ENCODE results near the gene GAS2.

GAS2 gene

DNA sequence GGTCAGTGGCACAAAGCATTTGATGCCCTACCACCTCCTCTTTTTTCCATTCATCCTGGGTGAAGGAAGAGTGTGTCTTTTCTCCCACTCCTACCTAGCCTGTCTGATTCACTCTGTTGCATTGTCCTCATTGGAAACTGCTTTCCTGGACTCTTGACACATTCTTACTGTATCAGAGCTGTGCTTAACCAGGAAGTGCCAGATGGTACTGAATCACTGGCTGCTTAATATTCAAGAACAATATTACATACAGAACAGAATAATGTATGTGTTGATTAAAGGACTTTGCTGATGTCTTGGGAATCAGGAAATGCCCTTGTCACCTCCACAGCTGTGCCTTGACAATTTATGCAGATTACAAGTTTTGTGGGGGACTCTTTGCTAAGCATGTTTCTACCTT lies 118.8 kb downstream of the GAS2 start:
- Histone ChIP-seq H3K27me3 (ENCODE audit: control insufficient read depth, insufficient read depth, low read length, poor library complexity, severe bottlenecking) (no peaks in the 10 kb centered on the region), H3K27ac (ENCODE audit: insufficient read depth, low read depth, low read length, poor library complexity, severe bottlenecking) (no peak overlapping the region), H3K4me3 (ENCODE audit: insufficient read depth, low read depth, low read length) (no peak overlapping the region), H3K36me3 (ENCODE audit: control insufficient read depth, insufficient read depth, low read length) (no peaks in the 10 kb centered on the region), H3K4me1 (ENCODE audit: control insufficient read depth, insufficient read depth, low read length) (no peaks in the 10 kb centered on the region), H3K9me3 (ENCODE audit: control insufficient read depth, low read length) (no peaks in the 10 kb centered on the region)

DNA sequence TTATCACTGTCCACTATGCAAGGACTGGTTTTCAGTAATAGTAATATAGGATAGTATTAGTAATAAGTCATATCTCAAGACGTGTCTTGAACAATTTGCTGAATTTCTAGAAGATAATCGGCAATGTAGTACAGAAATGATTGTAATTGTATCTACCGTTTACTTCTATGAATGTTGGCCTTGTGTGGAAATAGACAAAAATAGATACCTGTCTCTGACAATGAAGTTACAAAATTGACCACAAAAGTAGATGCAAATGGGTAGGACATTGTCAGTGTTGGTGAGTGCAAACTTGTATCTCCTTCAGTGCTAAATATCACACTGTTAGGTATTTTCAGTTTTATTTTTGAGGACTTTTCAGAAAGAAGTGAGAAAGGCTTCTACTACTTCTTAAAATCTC lies 120.1 kb downstream of the GAS2 start:
- H3K4me3 ChIP-seq (ENCODE audit: insufficient read depth, low read depth, low read length), result no peak overlapping the region
- no peaks in the 10 kb centered on the region for H3K9me3 ChIP-seq (ENCODE audit: control insufficient read depth, low read length)
- no peaks in the 10 kb centered on the region for H3K4me1 ChIP-seq (ENCODE audit: control insufficient read depth, insufficient read depth, low read length)
- H3K27ac ChIP-seq (ENCODE audit: insufficient read depth, low read depth, low read length, poor library complexity, severe bottlenecking), result no peak overlapping the region
- no peaks in the 10 kb centered on the region for H3K27me3 ChIP-seq (ENCODE audit: control insufficient read depth, insufficient read depth, low read length, poor library complexity, severe bottlenecking)
- 93 to 99% methylated on average over 3 of the region's 3 CpGs for WGBS, 2 experiments
- no peaks in the 10 kb centered on the region for H3K36me3 ChIP-seq (ENCODE audit: control insufficient read depth, insufficient read depth, low read length)

DNA sequence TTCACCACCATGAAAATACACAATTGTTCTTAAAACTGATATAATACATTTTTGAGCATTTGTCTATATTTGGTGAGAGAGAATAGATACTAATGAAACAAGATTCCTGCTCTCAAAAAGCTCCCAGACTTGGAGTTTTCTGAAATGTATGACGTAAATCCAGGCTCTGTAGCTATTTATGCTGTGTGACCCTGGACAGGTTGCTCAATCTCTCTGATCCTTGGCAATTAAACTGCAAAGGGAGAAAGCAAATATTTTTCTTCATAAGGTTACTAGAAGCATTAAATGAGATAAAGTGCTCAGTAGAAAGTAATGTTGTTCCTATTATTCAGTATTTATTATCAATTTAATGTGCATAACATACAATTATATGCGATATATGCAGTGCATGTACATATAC lies 120.6 kb downstream of the GAS2 start:
- no peaks in the 10 kb centered on the region for H3K36me3 ChIP-seq (ENCODE audit: control insufficient read depth, insufficient read depth, low read length)
- no peak overlapping the region for H3K27ac ChIP-seq (ENCODE audit: insufficient read depth, low read depth, low read length, poor library complexity, severe bottlenecking)
- H3K9me3 ChIP-seq (ENCODE audit: control insufficient read depth, low read length), result no peaks in the 10 kb centered on the region
- H3K27me3 ChIP-seq (ENCODE audit: control insufficient read depth, insufficient read depth, low read length, poor library complexity, severe bottlenecking), result no peaks in the 10 kb centered on the region
- no peak overlapping the region for H3K4me3 ChIP-seq (ENCODE audit: insufficient read depth, low read depth, low read length)
- WGBS, 2 experiments, result 97 to 100% methylated on average over 1 of the region's 2 CpGs
- H3K4me1 ChIP-seq (ENCODE audit: control insufficient read depth, insufficient read depth, low read length), result no peaks in the 10 kb centered on the region

DNA sequence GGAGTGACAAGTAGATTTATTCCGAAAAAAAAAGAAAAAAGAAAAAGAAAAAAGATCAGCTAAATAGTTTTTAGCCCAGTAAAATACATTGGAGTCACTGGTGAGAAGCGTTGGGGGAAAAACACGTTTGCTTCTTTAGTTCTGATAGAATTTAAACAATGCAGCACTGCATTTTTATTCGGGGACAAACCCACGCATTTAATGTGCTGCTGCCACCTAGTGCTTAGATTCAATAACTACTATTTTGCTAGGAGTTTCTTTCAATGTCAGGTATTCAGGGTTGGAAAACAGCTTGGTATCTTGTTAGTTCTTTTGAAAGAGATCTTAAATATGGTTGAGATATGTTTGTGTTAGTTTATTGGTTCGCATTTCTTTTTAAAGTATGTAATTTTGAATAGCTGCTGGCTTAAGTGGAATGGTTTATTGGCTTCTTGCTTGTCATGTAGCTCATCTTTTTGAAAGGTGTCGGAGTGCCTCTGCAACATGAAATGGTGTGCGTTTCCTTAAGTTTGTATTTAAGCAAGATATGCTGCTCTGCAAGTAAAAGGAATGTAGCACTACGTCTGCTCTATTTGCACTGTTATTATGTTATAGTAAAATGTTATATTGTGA lies 121.2 kb downstream of the GAS2 start:
- H3K27ac ChIP-seq (ENCODE audit: insufficient read depth, low read depth, low read length, poor library complexity, severe bottlenecking), result no peak overlapping the region
- peaks cover 3% of the 10 kb centered on the region for H3K4me1 ChIP-seq (ENCODE audit: control insufficient read depth, insufficient read depth, low read length)
- 34 to 41% methylated on average over 9 of the region's 9 CpGs for WGBS, 2 experiments
- no peak overlapping the region for H3K4me3 ChIP-seq (ENCODE audit: insufficient read depth, low read depth, low read length)
- H3K36me3 ChIP-seq (ENCODE audit: control insufficient read depth, insufficient read depth, low read length), result no peaks in the 10 kb centered on the region
- H3K9me3 ChIP-seq (ENCODE audit: control insufficient read depth, low read length), result no peaks in the 10 kb centered on the region
- H3K27me3 ChIP-seq (ENCODE audit: control insufficient read depth, insufficient read depth, low read length, poor library complexity, severe bottlenecking), result no peaks in the 10 kb centered on the region

DNA sequence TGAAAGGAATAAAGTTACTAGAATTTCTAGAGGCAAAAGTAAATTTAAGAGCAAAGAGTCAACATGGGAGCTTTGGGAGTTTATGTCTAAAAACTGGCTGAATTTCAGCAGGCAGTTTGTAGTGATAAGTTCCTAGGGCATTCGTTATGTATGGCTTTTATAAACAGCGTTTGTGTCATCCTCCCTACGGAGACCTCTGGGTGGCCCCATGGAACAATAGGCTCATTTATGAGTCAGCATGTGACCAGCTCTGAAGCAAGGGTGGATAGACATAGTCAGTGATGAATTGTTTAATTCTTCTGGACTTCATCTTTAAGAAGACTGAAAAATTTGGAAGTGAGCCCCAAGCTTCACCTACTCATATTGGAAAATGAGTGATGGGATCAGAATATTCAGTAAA lies 126.1 kb downstream of the GAS2 start:
- no peaks in the 10 kb centered on the region for H3K9me3 ChIP-seq (ENCODE audit: control insufficient read depth, low read length)
- no peaks in the 10 kb centered on the region for H3K27me3 ChIP-seq (ENCODE audit: control insufficient read depth, insufficient read depth, low read length, poor library complexity, severe bottlenecking)
- H3K4me1 ChIP-seq (ENCODE audit: control insufficient read depth, insufficient read depth, low read length), result peaks cover 4% of the 10 kb centered on the region
- H3K27ac ChIP-seq (ENCODE audit: insufficient read depth, low read depth, low read length, poor library complexity, severe bottlenecking), result no peak overlapping the region
- 60 to 66% methylated on average over 3 of the region's 3 CpGs for WGBS, 2 experiments
- H3K4me3 ChIP-seq (ENCODE audit: insufficient read depth, low read depth, low read length), result no peak overlapping the region
- H3K36me3 ChIP-seq (ENCODE audit: control insufficient read depth, insufficient read depth, low read length), result no peaks in the 10 kb centered on the region

- WGBS, 2 experiments, result 94 to 100% methylated on average over 1 of the region's 1 CpG
- H3K4me1 ChIP-seq (ENCODE audit: control insufficient read depth, insufficient read depth, low read length), result peaks cover 4% of the 10 kb centered on the region
- no peaks in the 10 kb centered on the region for H3K9me3 ChIP-seq (ENCODE audit: control insufficient read depth, low read length)
- H3K27me3 ChIP-seq (ENCODE audit: control insufficient read depth, insufficient read depth, low read length, poor library complexity, severe bottlenecking), result no peaks in the 10 kb centered on the region
- H3K4me3 ChIP-seq (ENCODE audit: insufficient read depth, low read depth, low read length), result no peak overlapping the region
- H3K27ac ChIP-seq (ENCODE audit: insufficient read depth, low read depth, low read length, poor library complexity, severe bottlenecking), result no peak overlapping the region
- no peaks in the 10 kb centered on the region for H3K36me3 ChIP-seq (ENCODE audit: control insufficient read depth, insufficient read depth, low read length)
Observed at GRCh38 chr11:22795914-22796313, 129.5 kb downstream of the GAS2 start.

GRCh38 chr11:22797047-22797446 lies 130.6 kb downstream of the GAS2 start:
- H3K4me3 ChIP-seq (ENCODE audit: insufficient read depth, low read depth, low read length), result no peak overlapping the region
- H3K36me3 ChIP-seq (ENCODE audit: control insufficient read depth, insufficient read depth, low read length), result no peaks in the 10 kb centered on the region
- H3K4me1 ChIP-seq (ENCODE audit: control insufficient read depth, insufficient read depth, low read length), result peaks cover 4% of the 10 kb centered on the region
- H3K9me3 ChIP-seq (ENCODE audit: control insufficient read depth, low read length), result no peaks in the 10 kb centered on the region
- H3K27me3 ChIP-seq (ENCODE audit: control insufficient read depth, insufficient read depth, low read length, poor library complexity, severe bottlenecking), result no peaks in the 10 kb centered on the region
- 92 to 93% methylated on average over 3 of the region's 3 CpGs for WGBS, 2 experiments
- no peak overlapping the region for H3K27ac ChIP-seq (ENCODE audit: insufficient read depth, low read depth, low read length, poor library complexity, severe bottlenecking)

DNA sequence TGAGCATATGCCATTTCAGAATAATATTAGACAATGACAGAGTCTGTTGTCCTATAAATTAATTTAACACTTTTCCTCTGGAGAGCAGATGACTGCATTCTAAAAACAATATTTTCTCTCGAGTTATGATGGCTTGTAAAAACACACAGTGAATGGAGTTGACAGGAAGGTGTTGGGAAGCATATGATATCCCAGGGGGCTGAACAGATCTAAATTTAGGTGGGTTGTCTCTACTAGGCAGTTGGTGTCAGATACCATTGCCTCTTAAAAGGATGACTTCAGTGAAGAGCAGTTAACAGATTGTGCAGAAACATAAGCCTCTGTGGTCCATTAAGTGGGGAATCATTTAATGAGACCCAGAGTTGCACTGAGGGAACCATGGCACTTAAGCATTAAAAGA lies 132.5 kb downstream of the GAS2 start:
- no peaks in the 10 kb centered on the region for H3K9me3 ChIP-seq (ENCODE audit: control insufficient read depth, low read length)
- no peaks in the 10 kb centered on the region for H3K27me3 ChIP-seq (ENCODE audit: control insufficient read depth, insufficient read depth, low read length, poor library complexity, severe bottlenecking)
- H3K4me3 ChIP-seq (ENCODE audit: insufficient read depth, low read depth, low read length), result no peak overlapping the region
- H3K27ac ChIP-seq (ENCODE audit: insufficient read depth, low read depth, low read length, poor library complexity, severe bottlenecking), result no peak overlapping the region
- H3K4me1 ChIP-seq (ENCODE audit: control insufficient read depth, insufficient read depth, low read length), result no peaks in the 10 kb centered on the region
- H3K36me3 ChIP-seq (ENCODE audit: control insufficient read depth, insufficient read depth, low read length), result no peaks in the 10 kb centered on the region
- 91 to 94% methylated on average over 1 of the region's 1 CpG for WGBS, 2 experiments

GRCh38 chr11:22800482-22800881 lies 134.1 kb downstream of the GAS2 start:
- Histone ChIP-seq H3K27me3 (ENCODE audit: control insufficient read depth, insufficient read depth, low read length, poor library complexity, severe bottlenecking) (no peaks in the 10 kb centered on the region), H3K9me3 (ENCODE audit: control insufficient read depth, low read length) (no peaks in the 10 kb centered on the region), H3K36me3 (ENCODE audit: control insufficient read depth, insufficient read depth, low read length) (no peaks in the 10 kb centered on the region), H3K27ac (ENCODE audit: insufficient read depth, low read depth, low read length, poor library complexity, severe bottlenecking) (no peak overlapping the region), H3K4me1 (ENCODE audit: control insufficient read depth, insufficient read depth, low read length) (no peaks in the 10 kb centered on the region), H3K4me3 (ENCODE audit: insufficient read depth, low read depth, low read length) (no peak overlapping the region)
- 92 to 97% methylated on average over 4 to 5 of the region's 5 CpGs for WGBS, 2 experiments

DNA sequence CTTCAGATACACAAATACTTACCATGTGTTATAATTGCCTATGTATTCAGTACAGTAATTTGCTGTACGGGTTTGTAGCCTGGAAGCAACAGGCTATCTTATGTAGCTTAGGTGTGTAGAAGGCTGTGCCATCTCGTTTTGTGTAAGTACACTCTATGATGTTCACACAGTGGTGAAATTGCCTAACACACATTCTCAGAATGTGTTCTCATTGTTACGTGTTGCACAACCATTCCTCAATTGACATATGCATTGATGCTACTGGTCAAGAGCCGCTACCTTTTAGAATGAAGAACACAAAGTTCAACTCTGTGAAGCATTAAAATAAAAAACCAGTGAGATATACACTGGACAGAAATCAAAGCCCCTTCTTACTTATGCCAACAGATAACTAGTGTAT lies 136.4 kb downstream of the GAS2 start:
- no peak overlapping the region for H3K27ac ChIP-seq (ENCODE audit: insufficient read depth, low read depth, low read length, poor library complexity, severe bottlenecking)
- no peaks in the 10 kb centered on the region for H3K36me3 ChIP-seq (ENCODE audit: control insufficient read depth, insufficient read depth, low read length)
- H3K4me1 ChIP-seq (ENCODE audit: control insufficient read depth, insufficient read depth, low read length), result no peaks in the 10 kb centered on the region
- H3K4me3 ChIP-seq (ENCODE audit: insufficient read depth, low read depth, low read length), result no peak overlapping the region
- no peaks in the 10 kb centered on the region for H3K9me3 ChIP-seq (ENCODE audit: control insufficient read depth, low read length)
- H3K27me3 ChIP-seq (ENCODE audit: control insufficient read depth, insufficient read depth, low read length, poor library complexity, severe bottlenecking), result no peaks in the 10 kb centered on the region
- WGBS, 2 experiments, result 89 to 95% methylated on average over 4 of the region's 4 CpGs

- no peaks in the 10 kb centered on the region for H3K4me1 ChIP-seq (ENCODE audit: control insufficient read depth, insufficient read depth, low read length)
- H3K36me3 ChIP-seq (ENCODE audit: control insufficient read depth, insufficient read depth, low read length), result no peaks in the 10 kb centered on the region
- no peaks in the 10 kb centered on the region for H3K9me3 ChIP-seq (ENCODE audit: control insufficient read depth, low read length)
- H3K27ac ChIP-seq (ENCODE audit: insufficient read depth, low read depth, low read length, poor library complexity, severe bottlenecking), result no peak overlapping the region
- WGBS, 2 experiments, result 89 to 94% methylated on average over 2 of the region's 2 CpGs
- H3K27me3 ChIP-seq (ENCODE audit: control insufficient read depth, insufficient read depth, low read length, poor library complexity, severe bottlenecking), result no peaks in the 10 kb centered on the region
- H3K4me3 ChIP-seq (ENCODE audit: insufficient read depth, low read depth, low read length), result no peak overlapping the region
Observed at GRCh38 chr11:22807391-22807790, 141.0 kb downstream of the GAS2 start.

Measured in ectodermal cell (in vitro differentiated cells).